ENCODE results near the gene TSPEAR. TPM values are rescaled to one million over a fixed set of nuclear protein-coding genes. Genes with fewer than 3 reads are reported as not detected.
A peak's percentile ranks its signal among the peaks of the same experiment; 100 is the strongest.

TSPEAR gene
- total and polyA plus RNA-seq, 2 of the 13 experiments (the other 11 are each of a cell fraction or from before 2014, with no cell fraction given): 0.07 to 0.32 TPM

DNA sequence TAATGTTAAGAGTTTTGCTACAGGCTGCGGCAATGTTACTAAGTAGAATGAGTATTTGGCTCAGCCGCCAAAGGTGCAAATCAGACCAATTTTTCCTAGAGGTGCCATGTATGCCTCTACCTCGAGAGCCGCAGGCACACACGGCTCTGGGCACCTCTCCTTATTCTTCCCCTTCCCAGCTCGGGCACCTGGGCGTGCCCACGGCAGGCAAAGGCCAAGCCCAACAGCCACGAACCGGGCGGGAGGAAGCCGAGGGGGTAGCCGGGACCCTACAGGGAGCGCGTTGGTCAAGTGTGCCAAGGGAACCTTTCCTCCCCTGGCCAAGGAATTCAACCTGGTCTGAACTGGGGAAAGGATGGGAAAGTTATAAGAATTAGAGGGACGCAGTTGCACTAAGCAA is 225.1 kb downstream of the TSPEAR start (continued):
- TF ChIP-seq ZNF792 (CRISPR knock-in tag; IDR thresholded peaks at IDR 0.05) (no peak), ZC3H13 (CRISPR knock-in tag; IDR thresholded peaks at IDR 0.05) (peak; percentile 63; the same call in 1 of the 2 replicates)
- TF ChIP-seq, protein P1, sequence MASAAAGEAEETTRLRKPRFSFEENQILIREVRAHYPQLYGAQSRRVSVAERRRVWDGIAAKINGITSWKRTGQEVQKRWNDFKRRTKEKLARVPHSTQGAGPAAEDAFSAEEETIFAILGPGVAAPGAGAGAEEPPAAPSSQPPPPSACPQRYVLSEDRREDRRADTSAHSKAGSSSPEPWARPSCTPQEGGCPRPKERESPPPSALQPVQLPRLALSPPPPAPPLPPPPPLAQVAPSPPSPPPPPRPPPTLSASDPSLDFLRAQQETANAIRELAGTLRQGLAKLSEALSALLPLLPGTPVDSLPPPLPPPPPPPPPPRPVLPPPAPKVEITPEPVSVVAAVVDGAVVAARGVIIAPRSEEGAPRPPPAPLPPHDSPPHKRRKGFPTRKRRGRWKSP (CRISPR knock-in tag; IDR thresholded peaks at IDR 0.05): no peak
- TF ChIP-seq, protein P2, sequence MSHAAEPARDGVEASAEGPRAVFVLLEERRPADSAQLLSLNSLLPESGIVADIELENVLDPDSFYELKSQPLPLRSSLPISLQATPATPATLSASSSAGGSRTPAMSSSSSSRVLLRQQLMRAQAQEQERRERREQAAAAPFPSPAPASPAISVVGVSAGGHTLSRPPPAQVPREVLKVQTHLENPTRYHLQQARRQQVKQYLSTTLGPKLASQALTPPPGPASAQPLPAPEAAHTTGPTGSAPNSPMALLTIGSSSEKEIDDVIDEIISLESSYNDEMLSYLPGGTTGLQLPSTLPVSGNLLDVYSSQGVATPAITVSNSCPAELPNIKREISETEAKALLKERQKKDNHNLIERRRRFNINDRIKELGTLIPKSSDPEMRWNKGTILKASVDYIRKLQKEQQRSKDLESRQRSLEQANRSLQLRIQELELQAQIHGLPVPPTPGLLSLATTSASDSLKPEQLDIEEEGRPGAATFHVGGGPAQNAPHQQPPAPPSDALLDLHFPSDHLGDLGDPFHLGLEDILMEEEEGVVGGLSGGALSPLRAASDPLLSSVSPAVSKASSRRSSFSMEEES (CRISPR knock-in tag; IDR thresholded peaks at IDR 0.05): no peak
- TF ChIP-seq, protein P3, sequence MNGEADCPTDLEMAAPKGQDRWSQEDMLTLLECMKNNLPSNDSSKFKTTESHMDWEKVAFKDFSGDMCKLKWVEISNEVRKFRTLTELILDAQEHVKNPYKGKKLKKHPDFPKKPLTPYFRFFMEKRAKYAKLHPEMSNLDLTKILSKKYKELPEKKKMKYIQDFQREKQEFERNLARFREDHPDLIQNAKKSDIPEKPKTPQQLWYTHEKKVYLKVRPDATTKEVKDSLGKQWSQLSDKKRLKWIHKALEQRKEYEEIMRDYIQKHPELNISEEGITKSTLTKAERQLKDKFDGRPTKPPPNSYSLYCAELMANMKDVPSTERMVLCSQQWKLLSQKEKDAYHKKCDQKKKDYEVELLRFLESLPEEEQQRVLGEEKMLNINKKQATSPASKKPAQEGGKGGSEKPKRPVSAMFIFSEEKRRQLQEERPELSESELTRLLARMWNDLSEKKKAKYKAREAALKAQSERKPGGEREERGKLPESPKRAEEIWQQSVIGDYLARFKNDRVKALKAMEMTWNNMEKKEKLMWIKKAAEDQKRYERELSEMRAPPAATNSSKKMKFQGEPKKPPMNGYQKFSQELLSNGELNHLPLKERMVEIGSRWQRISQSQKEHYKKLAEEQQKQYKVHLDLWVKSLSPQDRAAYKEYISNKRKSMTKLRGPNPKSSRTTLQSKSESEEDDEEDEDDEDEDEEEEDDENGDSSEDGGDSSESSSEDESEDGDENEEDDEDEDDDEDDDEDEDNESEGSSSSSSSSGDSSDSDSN (CRISPR knock-in tag; IDR thresholded peaks at IDR 0.05): no peak

DNA sequence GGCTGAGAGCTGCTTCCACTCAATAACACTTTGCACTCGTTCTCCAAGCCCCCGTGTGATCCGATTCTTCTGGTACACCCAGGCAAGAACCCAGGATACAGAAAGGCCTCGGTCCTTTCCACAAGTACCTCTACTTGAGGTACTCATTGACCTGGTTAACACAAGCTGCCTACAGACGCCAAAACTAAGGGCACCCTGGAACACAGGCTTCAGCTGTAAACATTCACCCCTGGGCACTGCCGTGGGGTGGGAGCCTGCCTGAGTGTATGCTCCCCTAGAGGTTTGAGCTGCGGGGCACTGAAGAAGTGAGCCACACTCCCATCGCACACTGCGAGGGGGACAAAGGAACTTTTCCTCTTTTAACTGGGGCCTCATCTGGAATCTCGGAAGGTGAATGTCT is 225.6 kb downstream of the TSPEAR start:
- intact Hi-C loops (cut with micrococcal nuclease; ENCODE audit: unreplicated experiment) (loop anchor here (10.0 kb wide), 1 partner anchor 181 kb away; the partner anchor contains the start of gene PFKL), in situ Hi-C loops (cut with HindIII; ENCODE audit: extremely low pct_ligation_motif_present, low pct_unique_long_range_greater_than_20kb) (no loop called here)
- peak overlapping the region; percentile 70 for H3K4me2 ChIP-seq (ENCODE audit: low read depth, low read length)
- DNase-seq (ENCODE audit: low spot score): no peak
- H3K36me3 ChIP-seq (replicated peaks in 1 of 2; ENCODE audit: control insufficient read depth in 1 of 2, insufficient read depth in 2 of 2, low read length in 2 of 2): peaks cover 6 to 10% of the 10 kb centered on the region in 2 experiments; a peak in 2 of 5 replicates
- H3K4me1 ChIP-seq (ENCODE audit: insufficient read depth, low read length): peaks cover 71% of the 10 kb centered on the region
- ChIA-PET CTCF (ENCODE audit: low intra/inter-chr PET ratio, low total read pairs) (no interaction called here), POLR2A (interaction anchor here (0.8 kb wide), 1 partner anchor 20 kb away, joined by 4 read pairs; no protein-coding TSS in a partner anchor)
- BruUV-seq (replicated peaks): no TSS peak
- H3K27me3 ChIP-seq (ENCODE audit: control insufficient read depth in 1 of 2, insufficient read depth in 2 of 2, low read length in 2 of 2): no peaks in the 10 kb centered on the region; a peak in 1 of 5 replicates
- H2AFZ ChIP-seq (ENCODE audit: low read length): no peak overlapping the region
- ATAC-seq: no peak
- peak overlapping the region in 1 of 3 experiments; percentile 44; a peak in 2 of 6 replicates for H3K4me3 ChIP-seq (replicated peaks in 1 of 3; ENCODE audit: insufficient read depth in 1 of 3, low read depth in 2 of 3, low read length in 3 of 3)
- H3K79me2 ChIP-seq (ENCODE audit: insufficient read depth, low read length): peaks cover 49% of the 10 kb centered on the region
- no peaks in the 10 kb centered on the region for H4K20me1 ChIP-seq (ENCODE audit: insufficient read depth, low read length)
- H3K9ac ChIP-seq (ENCODE audit: insufficient read depth, low read depth, low read length): peak overlapping the region; percentile 36; the same call in 1 of the 2 replicates
- no peaks in the 10 kb centered on the region for H3K9me3 ChIP-seq (ENCODE audit: low read length)
- FAIRE-seq: no peak
- 87% methylated on average over 9 of the region's 10 CpGs for WGBS (ENCODE audit: low lambda C conversion rate)
- H3K27ac ChIP-seq (ENCODE audit: extremely low read length, insufficient read depth, low read length): peak overlapping the region; percentile 37
- 0 out of 2 replicates have a peak, but pooled peaks have one; percentile 33 for TF ChIP-seq ZNF547 (CRISPR knock-in tag; IDR thresholded peaks at IDR 0.05)
- no peak for TF ChIP-seq MED13 (CRISPR knock-in tag; IDR thresholded peaks at IDR 0.05)
- TF ChIP-seq, protein P4, sequence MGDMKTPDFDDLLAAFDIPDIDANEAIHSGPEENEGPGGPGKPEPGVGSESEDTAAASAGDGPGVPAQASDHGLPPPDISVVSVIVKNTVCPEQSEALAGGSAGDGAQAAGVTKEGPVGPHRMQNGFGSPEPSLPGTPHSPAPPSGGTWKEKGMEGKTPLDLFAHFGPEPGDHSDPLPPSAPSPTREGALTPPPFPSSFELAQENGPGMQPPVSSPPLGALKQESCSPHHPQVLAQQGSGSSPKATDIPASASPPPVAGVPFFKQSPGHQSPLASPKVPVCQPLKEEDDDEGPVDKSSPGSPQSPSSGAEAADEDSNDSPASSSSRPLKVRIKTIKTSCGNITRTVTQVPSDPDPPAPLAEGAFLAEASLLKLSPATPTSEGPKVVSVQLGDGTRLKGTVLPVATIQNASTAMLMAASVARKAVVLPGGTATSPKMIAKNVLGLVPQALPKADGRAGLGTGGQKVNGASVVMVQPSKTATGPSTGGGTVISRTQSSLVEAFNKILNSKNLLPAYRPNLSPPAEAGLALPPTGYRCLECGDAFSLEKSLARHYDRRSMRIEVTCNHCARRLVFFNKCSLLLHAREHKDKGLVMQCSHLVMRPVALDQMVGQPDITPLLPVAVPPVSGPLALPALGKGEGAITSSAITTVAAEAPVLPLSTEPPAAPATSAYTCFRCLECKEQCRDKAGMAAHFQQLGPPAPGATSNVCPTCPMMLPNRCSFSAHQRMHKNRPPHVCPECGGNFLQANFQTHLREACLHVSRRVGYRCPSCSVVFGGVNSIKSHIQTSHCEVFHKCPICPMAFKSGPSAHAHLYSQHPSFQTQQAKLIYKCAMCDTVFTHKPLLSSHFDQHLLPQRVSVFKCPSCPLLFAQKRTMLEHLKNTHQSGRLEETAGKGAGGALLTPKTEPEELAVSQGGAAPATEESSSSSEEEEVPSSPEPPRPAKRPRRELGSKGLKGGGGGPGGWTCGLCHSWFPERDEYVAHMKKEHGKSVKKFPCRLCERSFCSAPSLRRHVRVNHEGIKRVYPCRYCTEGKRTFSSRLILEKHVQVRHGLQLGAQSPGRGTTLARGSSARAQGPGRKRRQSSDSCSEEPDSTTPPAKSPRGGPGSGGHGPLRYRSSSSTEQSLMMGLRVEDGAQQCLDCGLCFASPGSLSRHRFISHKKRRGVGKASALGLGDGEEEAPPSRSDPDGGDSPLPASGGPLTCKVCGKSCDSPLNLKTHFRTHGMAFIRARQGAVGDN (CRISPR knock-in tag; IDR thresholded peaks at IDR 0.05): 0 out of 2 replicates have a peak, but pooled peaks have one; percentile 39
- TF ChIP-seq RBFOX2 (IDR thresholded peaks at IDR 0.05; ENCODE audit: low read depth, low read length): peak; percentile 60; the same call in 1 of the 2 replicates
- 0 out of 2 replicates have a peak, but pooled peaks have one; percentile 1 for TF ChIP-seq ZC3H13 (CRISPR knock-in tag; IDR thresholded peaks at IDR 0.05)
